ENCODE data around the gene NIPAL1. TPM values are rescaled to one million over a fixed set of nuclear protein-coding genes. Genes with fewer than 3 reads are reported as not detected.

The NIPAL1 gene
- total RNA-seq, 1 donor from 2014 or later = 0.13 TPM

DNA sequence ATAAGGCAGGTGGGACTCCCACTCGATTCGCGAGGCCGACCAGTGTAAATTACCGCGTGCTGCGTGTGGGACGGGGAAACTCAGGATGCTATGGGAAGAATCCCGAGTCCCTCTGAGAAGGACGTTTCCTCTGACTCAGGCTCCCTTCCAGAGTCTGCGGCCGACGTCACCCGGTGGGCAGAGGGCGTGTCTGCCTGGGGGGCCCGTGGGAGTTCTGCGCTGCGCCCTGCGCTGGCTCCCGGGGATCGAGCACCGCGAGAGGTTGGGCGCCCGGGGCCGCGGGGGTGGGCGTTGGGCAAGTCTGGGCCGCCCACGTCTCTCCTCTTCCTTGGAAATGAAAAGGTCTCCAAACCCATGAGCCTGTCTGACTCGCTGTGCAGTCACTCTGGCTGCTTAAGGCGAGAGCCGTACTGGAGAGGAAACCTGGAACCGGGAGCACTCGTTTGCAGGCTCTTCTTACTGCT is 568 bp downstream of the NIPAL1 start:
- no peaks in the 10 kb centered on the region for H3K9me3 Mint-ChIP-seq (ENCODE audit: unreplicated experiment)
- peaks cover 41% of the 10 kb centered on the region for H3K27me3 Mint-ChIP-seq (ENCODE audit: unreplicated experiment)
- H3K27ac Mint-ChIP-seq (ENCODE audit: unreplicated experiment) = no peak overlapping the region
- peak; percentile 86 for DNase-seq (ENCODE audit: extremely low spot score, unreplicated experiment)
- H3K4me1 Mint-ChIP-seq (ENCODE audit: unreplicated experiment) = peaks cover 11% of the 10 kb centered on the region
- no peaks in the 10 kb centered on the region for H3K36me3 Mint-ChIP-seq (ENCODE audit: unreplicated experiment)
- H3K4me3 Mint-ChIP-seq (ENCODE audit: unreplicated experiment) = peak overlapping the region; percentile 79
- TF ChIP-seq, protein P1, sequence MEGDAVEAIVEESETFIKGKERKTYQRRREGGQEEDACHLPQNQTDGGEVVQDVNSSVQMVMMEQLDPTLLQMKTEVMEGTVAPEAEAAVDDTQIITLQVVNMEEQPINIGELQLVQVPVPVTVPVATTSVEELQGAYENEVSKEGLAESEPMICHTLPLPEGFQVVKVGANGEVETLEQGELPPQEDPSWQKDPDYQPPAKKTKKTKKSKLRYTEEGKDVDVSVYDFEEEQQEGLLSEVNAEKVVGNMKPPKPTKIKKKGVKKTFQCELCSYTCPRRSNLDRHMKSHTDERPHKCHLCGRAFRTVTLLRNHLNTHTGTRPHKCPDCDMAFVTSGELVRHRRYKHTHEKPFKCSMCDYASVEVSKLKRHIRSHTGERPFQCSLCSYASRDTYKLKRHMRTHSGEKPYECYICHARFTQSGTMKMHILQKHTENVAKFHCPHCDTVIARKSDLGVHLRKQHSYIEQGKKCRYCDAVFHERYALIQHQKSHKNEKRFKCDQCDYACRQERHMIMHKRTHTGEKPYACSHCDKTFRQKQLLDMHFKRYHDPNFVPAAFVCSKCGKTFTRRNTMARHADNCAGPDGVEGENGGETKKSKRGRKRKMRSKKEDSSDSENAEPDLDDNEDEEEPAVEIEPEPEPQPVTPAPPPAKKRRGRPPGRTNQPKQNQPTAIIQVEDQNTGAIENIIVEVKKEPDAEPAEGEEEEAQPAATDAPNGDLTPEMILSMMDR (IDR thresholded peaks at IDR 0.05) = no peak

DNA sequence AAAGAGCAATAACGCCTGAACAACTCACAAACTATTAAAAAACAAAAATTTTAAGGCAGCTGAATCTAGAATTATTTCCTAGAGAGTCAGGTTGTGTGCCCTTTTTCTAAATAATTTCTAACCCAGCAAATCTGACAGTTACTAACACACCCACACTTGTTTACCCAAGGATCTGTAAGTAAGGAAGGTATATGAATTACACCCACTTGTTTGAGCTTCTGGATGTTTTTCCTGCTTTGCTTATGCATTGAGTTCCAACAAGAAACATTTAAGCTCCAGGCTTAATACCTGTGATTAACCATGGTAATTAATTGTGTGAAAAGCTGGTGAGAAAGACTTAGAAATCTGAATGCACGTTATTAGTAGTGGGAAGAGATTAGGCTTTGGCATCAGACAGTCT is 1.5 kb downstream of the NIPAL1 start:
- no peak for DNase-seq (ENCODE audit: extremely low spot score, unreplicated experiment)
- Mint-ChIP-seq H3K36me3 (ENCODE audit: unreplicated experiment) (no peaks in the 10 kb centered on the region), H3K4me3 (ENCODE audit: unreplicated experiment) (no peak overlapping the region), H3K4me1 (ENCODE audit: unreplicated experiment) (peaks cover 11% of the 10 kb centered on the region), H3K9me3 (ENCODE audit: unreplicated experiment) (no peaks in the 10 kb centered on the region), H3K27me3 (ENCODE audit: unreplicated experiment) (peaks cover 48% of the 10 kb centered on the region), H3K27ac (ENCODE audit: unreplicated experiment) (no peak overlapping the region)
- TF ChIP-seq, protein P1 (IDR thresholded peaks at IDR 0.05) = no peak

DNA sequence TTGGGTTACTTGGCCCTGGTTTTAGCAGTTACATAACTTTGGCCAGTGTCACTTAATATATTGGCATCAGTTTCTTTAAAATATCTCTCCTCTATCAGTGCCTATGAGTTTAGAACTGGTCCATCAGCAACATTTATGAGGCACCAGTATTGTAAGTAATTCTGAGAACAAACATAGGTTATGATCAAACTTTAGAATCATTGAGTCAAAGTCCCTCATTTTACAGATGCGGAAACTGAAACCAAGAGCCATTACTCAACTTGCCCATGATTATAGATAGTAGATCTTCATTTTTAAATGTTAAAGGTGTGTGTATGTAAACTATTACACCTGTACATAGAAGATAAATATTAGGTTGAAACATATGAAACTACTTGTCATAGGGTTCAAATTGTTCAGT is 4.5 kb downstream of the NIPAL1 start:
- no peaks in the 10 kb centered on the region for H3K36me3 Mint-ChIP-seq (ENCODE audit: unreplicated experiment)
- H3K9me3 Mint-ChIP-seq (ENCODE audit: unreplicated experiment) = no peaks in the 10 kb centered on the region
- H3K27ac Mint-ChIP-seq (ENCODE audit: unreplicated experiment) = no peak overlapping the region
- peaks cover 43% of the 10 kb centered on the region for H3K27me3 Mint-ChIP-seq (ENCODE audit: unreplicated experiment)
- no peak overlapping the region for H3K4me3 Mint-ChIP-seq (ENCODE audit: unreplicated experiment)
- H3K4me1 Mint-ChIP-seq (ENCODE audit: unreplicated experiment) = peaks cover 9% of the 10 kb centered on the region
- no peak for DNase-seq (ENCODE audit: extremely low spot score, unreplicated experiment)
- TF ChIP-seq, protein P1 (IDR thresholded peaks at IDR 0.05) = no peak

DNA sequence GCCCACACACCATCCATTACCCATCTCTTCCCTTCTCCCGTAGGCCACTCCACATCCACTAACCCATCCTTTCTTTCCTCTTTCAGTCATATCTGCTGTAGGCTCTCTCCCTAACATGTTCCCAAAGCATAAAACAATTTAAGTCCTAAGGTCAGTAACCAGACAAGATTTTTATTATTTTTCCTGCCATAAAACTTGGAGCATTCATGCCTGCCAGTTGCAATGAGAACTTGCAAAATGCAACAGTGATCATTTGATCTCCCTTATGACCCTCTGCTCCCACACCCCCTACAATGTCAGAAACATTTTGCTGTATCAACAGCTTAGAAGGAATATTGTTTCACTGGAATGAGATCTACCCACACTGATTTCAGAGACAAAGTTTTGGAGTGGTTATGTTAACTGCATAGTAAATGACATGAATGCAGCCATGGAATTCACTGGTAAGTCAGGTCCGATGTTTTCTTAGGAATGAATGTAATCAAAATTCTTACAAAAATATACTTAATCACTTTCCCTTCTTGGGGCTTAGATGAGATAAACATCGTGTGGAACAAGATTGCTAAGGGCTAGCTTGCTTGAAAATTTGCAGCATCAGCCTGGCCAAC is 5.7 kb downstream of the NIPAL1 start:
- TF ChIP-seq, protein P1 (IDR thresholded peaks at IDR 0.05) = no peak
- Mint-ChIP-seq H3K27me3 (ENCODE audit: unreplicated experiment) (peaks cover 42% of the 10 kb centered on the region), H3K36me3 (ENCODE audit: unreplicated experiment) (no peaks in the 10 kb centered on the region), H3K4me3 (ENCODE audit: unreplicated experiment) (no peak overlapping the region), H3K27ac (ENCODE audit: unreplicated experiment) (no peak overlapping the region), H3K9me3 (ENCODE audit: unreplicated experiment) (no peaks in the 10 kb centered on the region), H3K4me1 (ENCODE audit: unreplicated experiment) (peaks cover 2% of the 10 kb centered on the region)
- DNase-seq (ENCODE audit: extremely low spot score, unreplicated experiment) = no peak

DNA sequence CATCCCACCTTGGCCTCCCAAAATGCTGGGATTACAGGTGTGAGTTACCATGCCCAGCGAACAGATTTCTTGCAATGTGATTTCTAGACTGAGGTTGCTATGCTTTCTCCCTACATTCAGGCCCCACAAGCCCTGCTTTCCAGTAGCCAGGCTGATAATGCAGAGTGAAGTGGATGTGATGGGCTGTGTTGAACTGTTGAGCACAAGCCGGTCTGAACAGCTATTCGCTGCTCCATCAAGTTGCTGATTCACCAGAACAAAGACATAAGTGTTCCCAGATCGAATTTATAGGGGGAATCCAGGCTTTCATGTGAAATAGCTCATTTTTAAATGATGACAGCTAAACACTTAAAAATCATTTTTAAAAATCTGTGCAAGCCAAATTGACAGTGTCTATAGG is 8.0 kb downstream of the NIPAL1 start:
- TF ChIP-seq, protein P1 (IDR thresholded peaks at IDR 0.05) = no peak
- H3K4me1 Mint-ChIP-seq (ENCODE audit: unreplicated experiment) = no peaks in the 10 kb centered on the region
- no peaks in the 10 kb centered on the region for H3K9me3 Mint-ChIP-seq (ENCODE audit: unreplicated experiment)
- H3K36me3 Mint-ChIP-seq (ENCODE audit: unreplicated experiment) = no peaks in the 10 kb centered on the region
- no peak for DNase-seq (ENCODE audit: extremely low spot score, unreplicated experiment)
- no peak overlapping the region for H3K4me3 Mint-ChIP-seq (ENCODE audit: unreplicated experiment)
- peaks cover 32% of the 10 kb centered on the region for H3K27me3 Mint-ChIP-seq (ENCODE audit: unreplicated experiment)
- no peak overlapping the region for H3K27ac Mint-ChIP-seq (ENCODE audit: unreplicated experiment)

Data from osteocyte (in vitro differentiated cells).